Measurements from ENCODE around the gene HOXB13.

GRCh38 chr17:48759288-48759687, 30.7 kb upstream of the HOXB13 start:
- TF ChIP-seq POLR2A (IDR thresholded peaks at IDR 0.05) (no peak), CTCF (IDR thresholded peaks at IDR 0.05) (no peak)

Measured in right lobe of liver (tissue), 4 donors.